Measurements from ENCODE around the gene FRMD4A. TPM values are rescaled to one million over a fixed set of nuclear protein-coding genes. Genes with fewer than 3 reads are reported as not detected.
"Not testable (repeated sequence)": the region's sequence is repeated elsewhere in the genome, so short reads cannot be mapped to it uniquely, and the experiment has no call there.

The FRMD4A gene
- total RNA-seq, 1 donor from 2014 or later = 28.2 TPM

DNA sequence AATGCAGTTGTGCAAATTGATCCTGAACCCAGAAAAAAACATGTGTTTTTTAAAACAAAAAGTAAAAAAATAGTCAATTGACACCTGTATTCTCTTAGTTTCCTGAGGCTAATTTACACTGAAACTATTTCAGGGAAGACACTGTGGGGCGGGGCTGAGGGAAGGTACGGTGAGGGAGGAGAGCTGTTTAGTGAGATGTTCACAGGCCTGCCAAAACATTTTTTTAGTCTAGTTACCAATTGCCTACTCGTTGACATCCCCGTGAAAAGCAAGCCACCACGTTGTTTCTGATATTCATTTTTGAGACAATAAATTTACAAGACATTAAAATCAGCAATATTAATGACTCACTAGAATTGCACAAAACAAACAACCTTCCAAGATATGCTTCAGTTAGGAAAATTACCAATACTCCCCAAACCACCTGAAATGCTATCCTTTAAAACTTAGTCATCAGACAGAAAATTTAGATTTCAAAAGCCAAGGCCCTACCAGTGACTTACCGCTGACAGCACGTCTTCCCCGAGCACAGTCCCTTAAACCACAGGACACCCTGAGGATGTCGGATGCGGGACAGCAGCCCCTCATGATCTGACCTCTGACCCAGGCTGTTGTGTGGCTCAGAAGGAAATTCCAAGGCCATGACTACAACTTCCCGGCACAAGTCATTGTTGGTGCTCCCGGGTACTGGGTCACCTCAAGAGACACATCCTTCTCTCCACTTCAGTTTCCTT lies 464.8 kb downstream of the FRMD4A start:
- Histone ChIP-seq H3K27me3 (ENCODE audit: control insufficient read depth, insufficient read depth, low read length) (no peaks in the 10 kb centered on the region), H3K36me3 (ENCODE audit: control insufficient read depth, insufficient read depth, low read length) (no peaks in the 10 kb centered on the region), H3K4me3 (ENCODE audit: low read depth, low read length) (no peak overlapping the region)
- no peak for TF ChIP-seq CTCF (IDR thresholded peaks at IDR 0.05; ENCODE audit: insufficient read depth, low read length, poor library complexity, severe bottlenecking)
- DNase-seq (ENCODE audit: low read depth) = peak; percentile 65

DNA sequence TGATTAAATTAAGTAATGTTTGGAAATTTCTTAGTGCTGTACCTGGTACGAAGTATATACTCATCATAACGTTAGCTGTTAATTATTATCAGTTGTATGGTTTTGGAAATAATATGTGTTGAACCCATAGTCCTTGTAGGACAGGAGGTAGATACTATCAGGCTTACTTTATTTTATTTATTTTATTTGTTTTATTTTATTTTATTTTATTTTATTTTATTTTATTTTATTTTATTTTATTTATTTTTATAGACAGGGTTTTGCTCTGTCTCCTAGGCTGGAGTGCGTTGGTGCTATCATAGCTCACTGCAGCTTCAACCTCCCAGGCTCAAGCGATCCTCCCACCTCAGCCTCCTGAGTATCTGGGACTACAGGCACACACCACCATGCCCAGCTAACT lies 465.5 kb downstream of the FRMD4A start:
- not testable (repeated sequence) for H3K27me3 ChIP-seq (ENCODE audit: control insufficient read depth, insufficient read depth, low read length); H3K36me3 ChIP-seq (ENCODE audit: control insufficient read depth, insufficient read depth, low read length); H3K4me3 ChIP-seq (ENCODE audit: low read depth, low read length); DNase-seq (ENCODE audit: low read depth)

DNA sequence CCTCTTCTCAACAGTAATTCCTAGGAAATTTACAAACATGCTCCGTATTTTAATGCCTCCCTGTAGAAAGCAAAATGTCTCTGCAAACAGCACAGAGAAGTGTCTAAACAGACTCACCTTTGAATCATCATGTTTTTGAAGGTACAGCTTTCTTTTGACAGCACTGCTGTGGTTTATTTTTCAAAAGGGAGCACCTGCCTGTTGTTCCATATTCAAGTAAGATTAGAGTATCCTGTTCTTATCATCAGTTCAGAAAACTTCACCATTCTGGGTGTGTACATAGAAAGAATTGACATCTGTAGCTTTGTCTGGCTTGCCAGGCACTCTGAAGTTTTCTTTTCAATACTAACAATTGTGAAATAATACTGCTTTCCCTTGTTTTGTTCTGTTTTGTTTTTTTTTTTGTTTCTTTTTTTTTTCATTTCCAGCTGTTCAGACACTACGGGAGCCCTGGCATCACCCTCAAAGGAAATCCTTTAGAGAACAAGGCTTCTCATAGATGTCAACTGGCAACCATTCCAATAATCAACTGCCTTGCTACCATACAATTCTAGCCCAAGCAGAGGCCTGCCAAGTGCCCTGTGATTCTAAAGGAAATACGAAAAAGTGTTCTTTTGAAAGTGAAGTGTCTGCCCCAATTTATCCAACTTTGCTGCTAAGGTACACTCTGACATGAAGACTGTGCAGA lies 468.0 kb downstream of the FRMD4A start:
- H3K36me3 ChIP-seq (ENCODE audit: control insufficient read depth, insufficient read depth, low read length) = no peaks in the 10 kb centered on the region
- no peak overlapping the region for H3K4me3 ChIP-seq (ENCODE audit: low read depth, low read length)
- no peaks in the 10 kb centered on the region for H3K27me3 ChIP-seq (ENCODE audit: control insufficient read depth, insufficient read depth, low read length)
- no peak for DNase-seq (ENCODE audit: low read depth)
- TF ChIP-seq CTCF (IDR thresholded peaks at IDR 0.05; ENCODE audit: insufficient read depth, low read length, poor library complexity, severe bottlenecking) = no peak

DNA sequence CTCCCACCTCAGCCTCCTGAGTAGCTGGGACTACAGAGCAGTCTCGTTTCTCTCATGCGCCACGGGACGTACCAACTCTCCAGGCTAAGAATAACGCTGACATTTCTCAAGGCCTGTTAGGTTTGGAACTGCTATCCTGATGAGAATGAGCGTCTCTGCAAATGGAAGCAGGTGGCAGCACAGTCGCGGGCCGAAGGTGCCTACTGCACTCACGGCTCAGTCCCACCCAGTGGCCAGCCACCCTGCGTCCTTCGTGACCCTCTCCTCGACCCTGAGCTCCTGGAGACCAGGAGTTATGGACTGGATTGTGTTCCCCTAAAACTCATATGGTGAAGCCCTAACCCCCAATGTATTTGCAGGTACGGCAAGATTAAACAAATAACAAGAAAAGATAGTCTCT lies 469.8 kb downstream of the FRMD4A start:
- H3K27me3 ChIP-seq (ENCODE audit: control insufficient read depth, insufficient read depth, low read length) = no peaks in the 10 kb centered on the region
- no peak for TF ChIP-seq CTCF (IDR thresholded peaks at IDR 0.05; ENCODE audit: insufficient read depth, low read length, poor library complexity, severe bottlenecking)
- H3K4me3 ChIP-seq (ENCODE audit: low read depth, low read length) = no peak overlapping the region
- no peaks in the 10 kb centered on the region for H3K36me3 ChIP-seq (ENCODE audit: control insufficient read depth, insufficient read depth, low read length)
- no peak for DNase-seq (ENCODE audit: low read depth)

- DNase-seq (ENCODE audit: low read depth) = no peak
- no peak for TF ChIP-seq CTCF (IDR thresholded peaks at IDR 0.05; ENCODE audit: insufficient read depth, low read length, poor library complexity, severe bottlenecking)
- H3K27me3 ChIP-seq (ENCODE audit: control insufficient read depth, insufficient read depth, low read length) = no peaks in the 10 kb centered on the region
- H3K4me3 ChIP-seq (ENCODE audit: low read depth, low read length) = no peak overlapping the region
- H3K36me3 ChIP-seq (ENCODE audit: control insufficient read depth, insufficient read depth, low read length) = no peaks in the 10 kb centered on the region
Observed at GRCh38 chr10:13859979-13860654, 470.6 kb downstream of the FRMD4A start.

- Histone ChIP-seq H3K4me3 (ENCODE audit: low read depth, low read length) (no peak overlapping the region), H3K36me3 (ENCODE audit: control insufficient read depth, insufficient read depth, low read length) (no peaks in the 10 kb centered on the region), H3K27me3 (ENCODE audit: control insufficient read depth, insufficient read depth, low read length) (no peaks in the 10 kb centered on the region)
- no peak for TF ChIP-seq CTCF (IDR thresholded peaks at IDR 0.05; ENCODE audit: insufficient read depth, low read length, poor library complexity, severe bottlenecking)
- no peak for DNase-seq (ENCODE audit: low read depth)
Observed at GRCh38 chr10:13858709-13859108, 472.0 kb downstream of the FRMD4A start.
